ENCODE measurements around the gene SCN5A.

The SCN5A gene

DNA sequence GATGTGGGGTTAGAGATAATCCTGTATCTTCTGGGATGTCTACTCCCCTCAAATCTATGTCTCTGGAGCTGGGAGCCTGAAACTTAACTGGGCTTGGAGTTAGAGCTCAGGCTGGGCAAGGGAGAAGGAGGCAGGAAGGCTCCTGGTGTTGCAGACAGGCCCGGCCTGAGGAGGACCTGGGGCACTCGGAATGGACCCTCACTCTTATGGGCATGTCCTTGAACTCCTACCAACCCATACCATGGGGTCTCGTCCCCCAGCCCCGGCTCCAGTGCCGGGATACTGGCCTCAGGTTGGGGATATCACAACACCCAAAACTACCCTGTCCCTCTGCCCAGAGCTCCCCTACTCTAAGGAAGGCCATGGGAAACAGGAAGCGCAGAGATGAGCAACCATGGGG lies 45.2 kb downstream of the SCN5A start:
- no peak for DNase-seq (ENCODE audit: low read depth, low spot score)
- in situ Hi-C loops (cut with HindIII; ENCODE audit: low sequenced_read_pairs), result no loop called here
- H3K4me3 ChIP-seq (ENCODE audit: low read depth, low read length), result no peak overlapping the region
- TF ChIP-seq CTCF (IDR thresholded peaks at IDR 0.05; ENCODE audit: low read depth, low read length), result no peak

DNA sequence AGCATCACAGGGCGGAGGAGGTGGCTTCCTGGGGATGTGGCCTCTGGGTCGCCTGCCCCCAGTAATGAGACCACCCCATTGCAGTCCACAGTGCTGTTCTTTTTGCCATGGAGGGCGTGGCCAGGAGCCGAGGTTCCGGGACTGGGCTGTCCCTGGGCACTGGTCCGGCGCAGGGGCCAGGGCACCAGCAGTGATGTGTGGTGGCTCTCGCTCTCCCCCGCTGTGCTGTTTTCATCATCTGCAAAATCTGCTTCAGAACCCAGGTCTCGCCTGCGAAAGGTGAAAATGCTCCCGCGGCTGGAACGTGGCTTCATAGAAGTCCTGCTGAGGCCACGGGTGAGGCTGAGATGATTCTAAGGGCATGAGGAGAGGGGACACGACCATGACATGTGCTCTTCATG lies 45.8 kb downstream of the SCN5A start:
- in situ Hi-C loops (cut with HindIII; ENCODE audit: low sequenced_read_pairs), result no loop called here
- no peak for DNase-seq (ENCODE audit: low read depth, low spot score)
- TF ChIP-seq CTCF (IDR thresholded peaks at IDR 0.05; ENCODE audit: low read depth, low read length), result no peak
- no peak overlapping the region for H3K4me3 ChIP-seq (ENCODE audit: low read depth, low read length)

- in situ Hi-C loops (cut with HindIII; ENCODE audit: low sequenced_read_pairs), result no loop called here
- no peak for DNase-seq (ENCODE audit: low read depth, low spot score)
- no peak for TF ChIP-seq CTCF (IDR thresholded peaks at IDR 0.05; ENCODE audit: low read depth, low read length)
- no peak overlapping the region for H3K4me3 ChIP-seq (ENCODE audit: low read depth, low read length)
Measured at GRCh38 chr3:38602576-38603250, 46.8 kb downstream of the SCN5A start.

DNA sequence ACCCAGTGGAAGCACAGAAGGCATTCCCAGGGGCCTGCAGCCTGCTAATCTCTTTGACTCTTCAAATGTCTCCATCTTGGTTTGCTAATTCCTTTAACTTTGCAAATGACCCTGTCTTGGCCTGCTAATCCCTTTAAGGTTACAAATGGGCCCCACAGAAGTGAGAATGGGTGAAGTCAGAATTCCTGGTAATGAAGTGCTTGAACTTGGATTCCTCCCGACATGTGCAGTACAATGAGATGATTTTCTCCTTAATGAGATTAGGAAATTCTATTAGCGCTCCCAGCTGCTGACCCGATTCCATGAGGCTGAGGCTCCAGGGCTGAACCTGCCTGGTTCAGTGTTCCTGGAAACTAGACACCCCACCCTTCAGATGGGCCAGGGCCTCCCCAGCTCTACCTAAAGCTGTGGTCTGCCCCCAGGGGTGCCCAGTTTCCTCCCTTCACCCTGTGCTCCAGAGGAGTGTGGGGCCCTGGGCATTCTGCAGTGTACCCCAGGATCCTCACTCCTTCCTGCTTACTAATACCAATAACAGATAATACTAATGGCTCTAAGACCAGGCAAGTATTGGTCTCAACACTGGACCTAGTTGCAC lies 47.4 kb downstream of the SCN5A start:
- H3K4me3 ChIP-seq (ENCODE audit: low read depth, low read length), result no peak overlapping the region
- no peak for TF ChIP-seq CTCF (IDR thresholded peaks at IDR 0.05; ENCODE audit: low read depth, low read length)
- DNase-seq (ENCODE audit: low read depth, low spot score), result no peak
- in situ Hi-C loops (cut with HindIII; ENCODE audit: low sequenced_read_pairs), result no loop called here

DNA sequence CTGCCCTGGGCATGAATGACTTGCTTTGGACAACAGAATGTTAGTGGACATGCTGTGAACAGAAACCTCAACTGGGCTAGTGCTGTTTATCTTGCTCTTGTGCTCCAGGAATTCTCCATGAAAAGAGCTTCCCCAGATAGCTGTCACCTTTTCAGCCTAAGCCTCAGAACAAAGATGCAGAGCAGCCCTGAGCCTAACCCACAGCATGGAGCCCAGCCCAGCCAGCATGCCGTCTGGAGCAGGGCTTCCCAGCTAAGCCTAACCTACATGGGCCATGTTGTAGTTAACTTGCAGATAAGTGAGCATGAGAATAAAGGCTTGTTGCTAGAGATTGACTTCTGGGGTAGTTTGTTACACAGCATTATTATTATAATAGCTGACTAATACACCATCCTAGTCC lies 48.9 kb downstream of the SCN5A start:
- no peak for DNase-seq (ENCODE audit: low read depth, low spot score)
- in situ Hi-C loops (cut with HindIII; ENCODE audit: low sequenced_read_pairs), result no loop called here

GRCh38 chr3:38599886-38600285 lies 49.6 kb downstream of the SCN5A start:
- H3K4me3 ChIP-seq (ENCODE audit: low read depth, low read length), result no peak overlapping the region

More for the DNA sequence above, 48.9 kb downstream of the SCN5A start:
- TF ChIP-seq CTCF (IDR thresholded peaks at IDR 0.05; ENCODE audit: low read depth, low read length), result no peak
- no peak overlapping the region for H3K4me3 ChIP-seq (ENCODE audit: low read depth, low read length)

More at GRCh38 chr3:38599886-38600285, 49.6 kb downstream of the SCN5A start:
- in situ Hi-C loops (cut with HindIII; ENCODE audit: low sequenced_read_pairs), result no loop called here
- no peak for TF ChIP-seq CTCF (IDR thresholded peaks at IDR 0.05; ENCODE audit: low read depth, low read length)
- DNase-seq (ENCODE audit: low read depth, low spot score), result no peak

Data from astrocyte of the spinal cord (primary cell).